Muscle layer of colon (tissue), 2 donors: ENCODE measurements around the gene CACNA1G.

Experiments used
- H3K27ac ChIP-seq: one replicate; pipeline ENCODE4 v1.7.0; 2013; ENCODE audit warnings: low read depth, mild to moderate bottlenecking, low read length, moderate library complexity
- H3K27me3 ChIP-seq, 2 donors: one replicate each; pipeline ENCODE4 v1.7.0; 2013; ENCODE audit warnings: low read length in 2 of 2, mild to moderate bottlenecking in 2 of 2; ENCODE audit not compliant: insufficient read depth in 2 of 2, control insufficient read depth in 1 of 2
- H3K36me3 ChIP-seq: one replicate; pipeline ENCODE4 v1.7.0; 2013; ENCODE audit warnings: mild to moderate bottlenecking, low read length; ENCODE audit not compliant: insufficient read depth
- H3K4me1 ChIP-seq: one replicate; pipeline ENCODE4 v1.7.0; 2013; ENCODE audit warnings: mild to moderate bottlenecking, low read length; ENCODE audit not compliant: insufficient read depth
- H3K4me3 ChIP-seq, 2 donors: one replicate each; pipeline ENCODE4 v1.7.0; 2013; ENCODE audit warnings: low read length in 2 of 2, low read depth in 1 of 2, mild to moderate bottlenecking in 1 of 2, moderate library complexity in 1 of 2
- H3K9ac ChIP-seq: one replicate; pipeline ENCODE4 v1.7.0; 2013; ENCODE audit warnings: low read length
- H3K9me3 ChIP-seq: one replicate; pipeline ENCODE4 v1.7.0; 2013; ENCODE audit warnings: mild to moderate bottlenecking, low read length
- donor health status: abdominal sarcoma.
- donor health status: Adenocarcinoma of cecum.

CACNA1G gene

GRCh38 chr17:50534222-50534978 lies 26.1 kb upstream of the CACNA1G start:
- H3K36me3 ChIP-seq: no peaks in the 10 kb centered on the region
- H3K27me3 ChIP-seq: peaks cover 35 to 39% of the 10 kb centered on the region in 2 donors
- H3K4me1 ChIP-seq: peaks cover 12% of the 10 kb centered on the region
- H3K27ac ChIP-seq: no peak overlapping the region
- no peak overlapping the region for H3K4me3 ChIP-seq
- H3K9ac ChIP-seq: no peak overlapping the region
- H3K9me3 ChIP-seq: no peaks in the 10 kb centered on the region

DNA sequence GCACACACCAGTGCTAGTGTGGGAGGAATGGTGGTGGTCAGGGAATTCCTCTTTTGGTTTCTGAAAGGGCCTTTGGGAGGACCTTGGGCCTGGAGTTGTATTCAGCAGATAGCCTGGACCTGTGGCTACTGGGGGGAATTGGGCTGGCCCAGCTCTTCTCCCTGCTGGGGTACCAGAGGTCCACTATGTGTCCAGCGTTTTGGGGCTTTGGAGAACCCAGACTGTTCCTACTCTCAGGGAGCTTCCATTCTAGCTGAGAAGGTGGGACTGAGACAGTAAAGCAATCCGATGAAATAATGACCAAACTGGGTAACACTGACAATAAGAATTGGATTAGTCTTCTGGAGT lies 25.6 kb upstream of the CACNA1G start:
- Histone ChIP-seq H3K27ac (no peak overlapping the region), H3K27me3 (peaks cover 35 to 39% of the 10 kb centered on the region in 2 donors), H3K9me3 (no peaks in the 10 kb centered on the region), H3K9ac (no peak overlapping the region), H3K36me3 (no peaks in the 10 kb centered on the region), H3K4me3 (no peak overlapping the region), H3K4me1 (peaks cover 12% of the 10 kb centered on the region)

DNA sequence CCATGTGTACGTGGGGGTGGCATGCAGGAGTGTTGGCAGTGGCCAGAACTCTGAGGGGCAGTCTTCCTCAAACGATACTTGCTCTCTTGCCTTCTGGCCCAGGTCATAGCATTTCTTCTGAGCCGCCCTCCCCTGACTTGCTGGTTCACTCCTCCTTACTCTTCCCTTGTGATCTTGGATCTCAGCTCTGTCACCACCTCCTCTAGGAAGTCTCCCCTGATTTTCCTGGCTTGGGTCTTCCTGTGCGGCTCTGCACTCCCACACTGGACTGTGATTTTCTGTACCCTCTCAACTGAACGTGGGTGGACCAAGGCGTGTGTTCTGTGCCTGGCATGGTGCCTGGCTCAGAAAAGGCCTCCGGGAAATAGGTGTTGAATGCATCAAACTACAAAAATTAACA lies 25.1 kb upstream of the CACNA1G start:
- no peak overlapping the region for H3K4me3 ChIP-seq
- H3K36me3 ChIP-seq: no peaks in the 10 kb centered on the region
- peaks cover 12% of the 10 kb centered on the region for H3K4me1 ChIP-seq
- H3K9ac ChIP-seq: no peak overlapping the region
- H3K27me3 ChIP-seq: peaks cover 35 to 39% of the 10 kb centered on the region in 2 donors
- H3K9me3 ChIP-seq: no peaks in the 10 kb centered on the region
- no peak overlapping the region for H3K27ac ChIP-seq

GRCh38 chr17:50536683-50537646 lies 23.6 kb upstream of the CACNA1G start:
- no peaks in the 10 kb centered on the region for H3K9me3 ChIP-seq
- H3K4me1 ChIP-seq: peaks cover 19% of the 10 kb centered on the region
- peaks cover 22 to 32% of the 10 kb centered on the region in 2 donors for H3K27me3 ChIP-seq
- no peak overlapping the region for H3K27ac ChIP-seq
- no peak overlapping the region for H3K9ac ChIP-seq
- H3K4me3 ChIP-seq: no peak overlapping the region
- H3K36me3 ChIP-seq: no peaks in the 10 kb centered on the region

- H3K9me3 ChIP-seq: no peaks in the 10 kb centered on the region
- H3K4me1 ChIP-seq: peaks cover 27% of the 10 kb centered on the region
- H3K27ac ChIP-seq: no peak overlapping the region
- no peak overlapping the region for H3K4me3 ChIP-seq
- H3K27me3 ChIP-seq: peaks cover 13 to 22% of the 10 kb centered on the region in 2 donors
- no peaks in the 10 kb centered on the region for H3K36me3 ChIP-seq
- no peak overlapping the region for H3K9ac ChIP-seq
Observed at GRCh38 chr17:50537721-50538548, 22.6 kb upstream of the CACNA1G start.

- no peaks in the 10 kb centered on the region for H3K9me3 ChIP-seq
- peaks cover 4 to 14% of the 10 kb centered on the region in 2 donors for H3K27me3 ChIP-seq
- peaks cover 20% of the 10 kb centered on the region for H3K4me1 ChIP-seq
- H3K9ac ChIP-seq: no peak overlapping the region
- no peak overlapping the region for H3K27ac ChIP-seq
- H3K36me3 ChIP-seq: no peaks in the 10 kb centered on the region
- no peak overlapping the region for H3K4me3 ChIP-seq
Observed at GRCh38 chr17:50538549-50539410, 21.7 kb upstream of the CACNA1G start.

DNA sequence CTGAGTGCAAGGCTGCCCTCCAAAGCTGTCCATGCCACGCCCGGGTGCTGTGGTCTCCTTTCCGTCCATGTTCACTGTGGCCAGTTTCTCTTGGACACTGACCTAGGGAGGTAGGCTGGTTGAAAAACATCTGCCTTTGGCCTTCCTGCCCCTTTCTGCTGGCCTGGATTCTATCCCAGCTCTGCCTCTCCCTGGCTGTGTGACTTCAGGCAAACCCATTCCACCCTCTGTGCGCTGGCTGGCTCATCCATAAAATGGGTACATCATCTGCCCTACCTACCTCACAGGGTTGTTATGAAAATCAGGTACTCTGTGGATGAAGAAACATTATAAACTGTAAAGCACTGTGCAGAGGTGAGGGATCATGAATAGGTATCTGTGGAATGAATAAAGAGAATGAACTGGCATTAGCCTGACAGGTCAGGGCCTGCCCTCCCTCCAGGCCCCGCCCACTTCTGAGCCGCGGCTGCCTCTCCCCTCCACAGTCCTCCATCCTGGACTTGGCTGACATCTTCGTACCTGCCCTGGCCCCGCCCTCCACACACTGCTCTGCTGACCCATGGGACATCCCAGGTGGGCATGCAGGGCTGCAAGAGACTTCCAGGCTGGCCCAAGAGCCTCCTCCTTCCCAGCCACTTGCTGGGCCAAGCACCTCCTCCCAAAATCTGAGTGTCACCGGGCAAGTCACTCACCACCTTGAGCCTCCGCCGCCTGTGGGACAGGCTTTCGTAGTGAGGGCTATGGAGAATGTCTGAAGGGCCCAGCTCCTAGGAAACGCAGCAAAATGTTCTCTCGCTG lies 20.6 kb upstream of the CACNA1G start:
- H3K27me3 ChIP-seq: peaks cover 0 to 7% of the 10 kb centered on the region in 2 donors
- no peak overlapping the region for H3K27ac ChIP-seq
- H3K4me1 ChIP-seq: peaks cover 16% of the 10 kb centered on the region

DNA sequence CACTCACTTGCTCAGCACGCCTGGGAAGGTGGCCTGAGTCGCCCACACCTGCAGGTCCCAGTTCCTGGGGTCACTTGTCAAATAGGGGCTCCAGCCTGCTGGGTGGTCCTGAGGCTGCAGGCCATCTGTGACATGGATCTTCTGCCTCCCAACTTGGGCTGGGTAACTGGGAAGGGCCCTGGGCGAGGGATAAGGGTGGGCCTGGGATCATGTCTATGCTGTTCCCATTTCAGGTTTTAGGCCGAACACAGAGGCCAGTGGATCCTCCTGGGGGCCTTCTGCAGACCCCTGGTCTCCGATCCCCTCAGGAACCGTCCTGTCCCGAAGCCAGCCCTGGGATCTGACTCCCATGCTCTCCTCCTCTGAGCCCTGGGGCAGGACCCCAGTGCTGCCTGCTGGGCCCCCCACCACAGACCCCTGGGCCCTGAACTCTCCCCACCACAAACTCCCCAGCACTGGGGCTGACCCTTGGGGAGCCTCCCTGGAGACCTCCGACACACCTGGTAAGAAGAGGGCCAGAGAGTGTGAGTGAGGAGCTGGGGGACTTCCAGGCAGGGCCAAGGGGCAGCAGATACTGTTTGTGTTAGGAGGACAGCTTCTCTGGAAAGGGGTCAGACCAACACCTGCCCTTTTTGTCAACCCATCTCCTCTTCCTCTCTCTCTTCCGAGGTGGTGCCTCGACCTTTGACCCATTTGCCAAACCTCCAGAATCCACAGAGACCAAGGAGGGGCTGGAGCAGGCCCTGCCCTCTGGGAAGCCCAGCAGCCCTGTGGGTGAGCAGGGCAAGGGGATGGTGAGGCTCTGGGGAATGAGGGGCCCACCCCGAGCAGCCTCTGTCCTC lies 19.7 kb upstream of the CACNA1G start:
- H3K27ac ChIP-seq: no peak overlapping the region
- H3K9me3 ChIP-seq: no peaks in the 10 kb centered on the region
- H3K4me3 ChIP-seq: peak overlapping the region in 1 of 2 donors; percentile 81
- peak overlapping the region; percentile 44 for H3K9ac ChIP-seq
- no peaks in the 10 kb centered on the region for H3K27me3 ChIP-seq
- H3K36me3 ChIP-seq: no peaks in the 10 kb centered on the region
- peaks cover 16% of the 10 kb centered on the region for H3K4me1 ChIP-seq

More for the DNA sequence above, 20.6 kb upstream of the CACNA1G start:
- Histone ChIP-seq H3K4me3 (no peak overlapping the region), H3K36me3 (no peaks in the 10 kb centered on the region), H3K9ac (no peak overlapping the region), H3K9me3 (no peaks in the 10 kb centered on the region)

- peak overlapping the region; percentile 53 to 81 for H3K4me3 ChIP-seq
- no peaks in the 10 kb centered on the region for H3K36me3 ChIP-seq
- H3K9ac ChIP-seq: peak overlapping the region; percentile 44
- H3K27me3 ChIP-seq: no peaks in the 10 kb centered on the region
- peak overlapping the region; percentile 78 for H3K27ac ChIP-seq
- no peaks in the 10 kb centered on the region for H3K9me3 ChIP-seq
- peaks cover 16% of the 10 kb centered on the region for H3K4me1 ChIP-seq
Observed at GRCh38 chr17:50541402-50541715, 19.2 kb upstream of the CACNA1G start.
